Coronary artery (tissue), 2 donors: ENCODE data around the gene MEX3C.

Source experiments
- DNase-seq: peaks from one replicate; pipeline ENCODE4 v3.0.0-alpha.2; 2017; ENCODE audit warnings: low spot score
- H3K27ac ChIP-seq, 2 donors: fragments of 200-600 bp; sonication (generic); one replicate each; pipeline ENCODE4 v1.5.1; 2016 to 2019
- H3K4me3 ChIP-seq: fragments of 200-600 bp; sonication (generic); 2 replicates; pipeline ENCODE4 v1.5.1; 2016; ENCODE audit warnings: mild to moderate bottlenecking, moderate library complexity
- TF ChIP-seq, protein P1 (sequence below): fragments of 200-600 bp; sonication (generic); IDR thresholded peaks from one replicate; pipeline ENCODE4 v1.5.1; 2019; ENCODE audit warnings: antibody characterized with exemption

The MEX3C gene

DNA sequence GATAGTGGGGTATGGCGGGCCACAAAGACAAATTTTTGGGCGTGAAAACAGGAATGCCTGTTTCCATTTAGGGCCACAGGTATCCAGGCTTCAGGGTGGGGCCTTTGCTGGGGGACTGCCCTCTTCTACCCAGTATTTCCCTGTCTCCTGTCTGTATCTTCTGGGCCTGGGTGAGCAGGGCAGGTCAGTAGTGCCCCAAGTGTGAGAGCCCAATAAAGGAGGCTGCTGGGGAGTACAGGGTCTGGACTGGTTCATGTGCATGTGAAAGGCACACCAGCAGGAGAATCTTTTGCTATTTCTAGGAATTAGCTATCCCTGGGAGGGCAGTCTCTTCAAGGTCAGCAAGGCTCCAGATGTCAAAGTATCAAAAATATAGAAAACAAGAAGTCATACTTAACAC is 71.5 kb downstream of the MEX3C start:
- no peak overlapping the region for H3K4me3 ChIP-seq
- TF ChIP-seq, protein P1, sequence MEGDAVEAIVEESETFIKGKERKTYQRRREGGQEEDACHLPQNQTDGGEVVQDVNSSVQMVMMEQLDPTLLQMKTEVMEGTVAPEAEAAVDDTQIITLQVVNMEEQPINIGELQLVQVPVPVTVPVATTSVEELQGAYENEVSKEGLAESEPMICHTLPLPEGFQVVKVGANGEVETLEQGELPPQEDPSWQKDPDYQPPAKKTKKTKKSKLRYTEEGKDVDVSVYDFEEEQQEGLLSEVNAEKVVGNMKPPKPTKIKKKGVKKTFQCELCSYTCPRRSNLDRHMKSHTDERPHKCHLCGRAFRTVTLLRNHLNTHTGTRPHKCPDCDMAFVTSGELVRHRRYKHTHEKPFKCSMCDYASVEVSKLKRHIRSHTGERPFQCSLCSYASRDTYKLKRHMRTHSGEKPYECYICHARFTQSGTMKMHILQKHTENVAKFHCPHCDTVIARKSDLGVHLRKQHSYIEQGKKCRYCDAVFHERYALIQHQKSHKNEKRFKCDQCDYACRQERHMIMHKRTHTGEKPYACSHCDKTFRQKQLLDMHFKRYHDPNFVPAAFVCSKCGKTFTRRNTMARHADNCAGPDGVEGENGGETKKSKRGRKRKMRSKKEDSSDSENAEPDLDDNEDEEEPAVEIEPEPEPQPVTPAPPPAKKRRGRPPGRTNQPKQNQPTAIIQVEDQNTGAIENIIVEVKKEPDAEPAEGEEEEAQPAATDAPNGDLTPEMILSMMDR, result no peak
- no peak overlapping the region for H3K27ac ChIP-seq
- DNase-seq, result no peak
